OCI-LY1 (cell line): ENCODE data around the gene TOM1L2.

Experiments used
- EZH2 ChIP-seq: fragments of 200-600 bp; sonication (generic), shearing (Covaris generic); IDR thresholded peaks from 2 replicates; pipeline ENCODE4 v1.8.0; 2017; ENCODE audit warnings: borderline replicate concordance, mixed run types, mild to moderate bottlenecking, antibody characterized with exemption, low read length, moderate library complexity, mixed read lengths
- TF ChIP-seq, protein P1 (sequence below): fragments of 200-600 bp; sonication (generic), shearing (Covaris generic); IDR thresholded peaks from 2 replicates; pipeline ENCODE4 v1.5.1; 2017; ENCODE audit warnings: mild to moderate bottlenecking, antibody characterized with exemption, low read length, moderate library complexity, mixed read lengths

DNA sequence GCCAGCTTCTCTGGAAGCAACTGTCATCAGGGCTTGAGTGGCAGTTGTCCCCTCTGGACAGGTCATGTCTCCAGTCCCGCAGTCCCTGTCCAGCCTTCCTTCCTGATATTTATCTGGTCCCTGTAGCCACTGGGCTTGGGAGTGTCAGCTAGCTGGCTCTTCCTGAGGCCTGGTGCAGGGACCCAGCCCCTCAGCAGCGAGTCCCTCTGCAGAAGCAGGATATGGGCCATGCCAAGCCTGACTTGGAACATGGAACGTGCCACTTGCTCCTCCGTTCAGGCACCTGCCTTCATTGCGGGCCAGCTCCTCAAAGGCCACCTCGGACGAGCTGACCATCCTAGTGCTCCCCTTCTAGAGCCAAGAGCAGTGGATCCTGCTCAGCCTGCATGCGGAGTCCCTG, 26.7 kb upstream of the TOM1L2 start:
- TF ChIP-seq, protein P1, sequence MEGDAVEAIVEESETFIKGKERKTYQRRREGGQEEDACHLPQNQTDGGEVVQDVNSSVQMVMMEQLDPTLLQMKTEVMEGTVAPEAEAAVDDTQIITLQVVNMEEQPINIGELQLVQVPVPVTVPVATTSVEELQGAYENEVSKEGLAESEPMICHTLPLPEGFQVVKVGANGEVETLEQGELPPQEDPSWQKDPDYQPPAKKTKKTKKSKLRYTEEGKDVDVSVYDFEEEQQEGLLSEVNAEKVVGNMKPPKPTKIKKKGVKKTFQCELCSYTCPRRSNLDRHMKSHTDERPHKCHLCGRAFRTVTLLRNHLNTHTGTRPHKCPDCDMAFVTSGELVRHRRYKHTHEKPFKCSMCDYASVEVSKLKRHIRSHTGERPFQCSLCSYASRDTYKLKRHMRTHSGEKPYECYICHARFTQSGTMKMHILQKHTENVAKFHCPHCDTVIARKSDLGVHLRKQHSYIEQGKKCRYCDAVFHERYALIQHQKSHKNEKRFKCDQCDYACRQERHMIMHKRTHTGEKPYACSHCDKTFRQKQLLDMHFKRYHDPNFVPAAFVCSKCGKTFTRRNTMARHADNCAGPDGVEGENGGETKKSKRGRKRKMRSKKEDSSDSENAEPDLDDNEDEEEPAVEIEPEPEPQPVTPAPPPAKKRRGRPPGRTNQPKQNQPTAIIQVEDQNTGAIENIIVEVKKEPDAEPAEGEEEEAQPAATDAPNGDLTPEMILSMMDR, result no peak
- TF ChIP-seq EZH2, result no peak
